ENCODE measurements around the gene MYCBPAP. TPM values are rescaled to one million over a fixed set of nuclear protein-coding genes. Genes with fewer than 3 reads are reported as not detected.

MYCBPAP gene
- total and polyA plus RNA-seq, 3 donors from 2014 or later, result 75.9 to 315 (median 91.7) TPM

DNA sequence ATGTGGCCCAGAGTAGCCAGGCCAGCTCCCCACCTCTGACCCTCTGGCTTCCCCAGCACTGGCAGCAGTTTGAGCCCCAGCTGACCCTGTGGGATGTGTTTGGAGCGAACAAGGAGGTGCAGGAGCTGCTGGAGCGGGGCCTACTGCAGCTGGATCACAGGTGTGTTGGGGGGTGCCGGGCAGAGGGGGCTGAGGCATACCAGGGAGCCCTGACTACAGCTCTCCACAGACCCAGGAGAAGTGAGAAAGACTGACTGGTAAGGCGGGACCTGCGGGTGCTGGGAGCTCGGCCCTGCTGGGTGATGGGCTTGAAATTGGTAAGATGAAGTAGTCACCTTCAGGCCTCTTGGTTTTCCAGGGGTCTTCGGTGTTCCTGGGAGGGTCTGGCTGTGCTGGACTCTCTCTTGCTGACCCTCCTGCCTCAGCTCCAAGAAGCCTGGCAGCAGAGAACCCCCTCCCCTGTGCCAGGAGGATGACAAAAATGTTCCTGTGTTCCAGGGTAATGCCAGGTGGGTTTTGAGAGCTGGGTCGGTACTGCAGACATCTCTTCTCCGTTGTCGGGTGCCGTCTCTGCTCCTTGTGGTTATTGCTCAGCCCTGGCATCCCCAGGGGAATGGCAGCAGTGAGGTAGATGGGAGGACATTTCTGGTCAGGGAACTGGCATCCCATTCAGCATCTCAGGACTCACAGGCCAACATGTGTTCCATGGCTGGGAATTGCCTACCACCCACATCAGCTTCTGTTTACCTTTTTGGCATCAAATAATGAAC lies 23.7 kb upstream of the MYCBPAP start:
- 95 to 98% methylated on average over 8 to 11 of the region's 11 CpGs for WGBS, 2 donors
- TF ChIP-seq, protein P1, sequence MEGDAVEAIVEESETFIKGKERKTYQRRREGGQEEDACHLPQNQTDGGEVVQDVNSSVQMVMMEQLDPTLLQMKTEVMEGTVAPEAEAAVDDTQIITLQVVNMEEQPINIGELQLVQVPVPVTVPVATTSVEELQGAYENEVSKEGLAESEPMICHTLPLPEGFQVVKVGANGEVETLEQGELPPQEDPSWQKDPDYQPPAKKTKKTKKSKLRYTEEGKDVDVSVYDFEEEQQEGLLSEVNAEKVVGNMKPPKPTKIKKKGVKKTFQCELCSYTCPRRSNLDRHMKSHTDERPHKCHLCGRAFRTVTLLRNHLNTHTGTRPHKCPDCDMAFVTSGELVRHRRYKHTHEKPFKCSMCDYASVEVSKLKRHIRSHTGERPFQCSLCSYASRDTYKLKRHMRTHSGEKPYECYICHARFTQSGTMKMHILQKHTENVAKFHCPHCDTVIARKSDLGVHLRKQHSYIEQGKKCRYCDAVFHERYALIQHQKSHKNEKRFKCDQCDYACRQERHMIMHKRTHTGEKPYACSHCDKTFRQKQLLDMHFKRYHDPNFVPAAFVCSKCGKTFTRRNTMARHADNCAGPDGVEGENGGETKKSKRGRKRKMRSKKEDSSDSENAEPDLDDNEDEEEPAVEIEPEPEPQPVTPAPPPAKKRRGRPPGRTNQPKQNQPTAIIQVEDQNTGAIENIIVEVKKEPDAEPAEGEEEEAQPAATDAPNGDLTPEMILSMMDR (IDR thresholded peaks at IDR 0.05), result no peak
- TF ChIP-seq POLR2A (IDR thresholded peaks at IDR 0.05), result no peak
- Histone ChIP-seq H3K4me3 (no peak overlapping the region), H3K9me3 (no peaks in the 10 kb centered on the region), H3K27me3 (no peaks in the 10 kb centered on the region), H3K4me1 (peaks cover 11% of the 10 kb centered on the region), H3K36me3 (ENCODE audit: low read depth, missing control alignments) (no peaks in the 10 kb centered on the region), H3K27ac (no peak overlapping the region)
- DNase-seq, result no peak
- intact Hi-C loops (cut with DNase I; ENCODE audit: low total_unique reads), result loop anchor here (5.0 to 10.0 kb wide), 2 partner anchors 58 to 140 kb away; no protein-coding TSS in a partner anchor

DNA sequence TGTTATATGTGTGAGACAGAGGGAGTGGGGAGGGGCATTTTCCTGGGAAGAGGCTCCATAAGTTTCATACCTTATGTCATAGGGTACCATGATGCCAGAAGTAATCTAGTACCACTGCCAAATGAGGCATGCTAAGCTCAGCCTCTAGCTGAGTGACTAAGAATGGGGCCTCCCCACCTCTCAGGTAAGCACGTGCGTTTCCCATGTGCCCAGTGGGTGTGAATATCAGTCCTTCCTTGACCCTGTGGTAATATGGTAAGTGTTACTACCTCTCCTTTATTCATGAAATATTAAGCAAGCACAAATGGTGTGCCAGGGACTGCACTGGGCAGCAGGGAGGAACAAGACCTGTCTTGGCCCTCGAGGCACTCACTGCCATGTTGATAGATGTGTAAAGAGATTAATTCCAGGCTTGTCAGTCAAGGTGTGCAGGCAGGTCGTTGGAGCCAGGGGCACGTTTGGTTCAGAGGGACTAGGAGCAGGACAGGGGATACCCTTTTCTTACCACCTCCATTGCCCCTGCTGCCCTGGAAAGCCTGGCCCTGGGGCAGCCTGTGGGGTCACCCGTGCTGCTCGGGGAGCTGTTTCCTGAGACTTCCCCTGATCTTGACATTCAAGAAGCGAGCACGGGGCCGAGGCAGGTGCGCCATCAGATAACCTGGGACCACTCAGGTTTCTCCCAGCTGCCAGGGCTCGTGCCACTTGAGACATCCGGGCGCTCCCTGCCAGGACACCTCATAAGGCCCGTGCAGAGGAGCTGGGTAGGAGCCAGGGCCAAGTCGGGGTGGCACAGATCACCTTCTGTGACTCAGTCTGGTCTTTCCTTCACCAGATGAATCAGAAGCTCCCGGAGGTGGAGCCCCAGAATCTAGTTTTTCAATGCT lies 20.8 kb upstream of the MYCBPAP start:
- DNase-seq, result no peak
- H3K4me1 ChIP-seq, result peaks cover 4% of the 10 kb centered on the region
- 87 to 95% methylated on average over 9 to 14 of the region's 17 CpGs for WGBS, 2 donors
- H3K9me3 ChIP-seq, result no peaks in the 10 kb centered on the region
- intact Hi-C loops (cut with DNase I; ENCODE audit: low total_unique reads), result loop anchor here (10.0 kb wide), 1 partner anchor 137 kb away; no protein-coding TSS in a partner anchor
- H3K36me3 ChIP-seq (ENCODE audit: low read depth, missing control alignments), result no peaks in the 10 kb centered on the region
- TF ChIP-seq, protein P1 (IDR thresholded peaks at IDR 0.05), result no peak
- TF ChIP-seq POLR2A (IDR thresholded peaks at IDR 0.05), result no peak
- H3K27me3 ChIP-seq, result no peaks in the 10 kb centered on the region
- H3K27ac ChIP-seq, result no peak overlapping the region
- no peak overlapping the region for H3K4me3 ChIP-seq

DNA sequence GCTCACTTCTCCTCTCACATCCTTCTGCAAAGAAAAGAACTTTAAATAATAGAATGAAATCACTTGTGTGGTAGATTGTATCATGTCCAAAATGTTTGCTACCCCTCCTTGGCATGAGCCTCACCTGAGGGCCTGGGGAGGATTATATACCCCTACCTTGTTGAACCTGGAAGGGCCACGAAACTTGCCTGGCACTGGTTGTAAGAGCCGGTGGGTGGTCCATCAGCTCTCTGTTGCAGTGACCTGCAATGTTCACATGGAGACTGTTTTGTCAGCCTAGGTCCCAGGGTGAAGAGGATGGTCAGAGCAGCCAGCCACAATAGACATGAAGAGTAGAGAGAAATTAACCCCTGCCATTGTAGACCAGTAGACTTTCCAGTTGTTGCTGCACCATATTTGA lies 19.4 kb upstream of the MYCBPAP start:
- TF ChIP-seq POLR2A (IDR thresholded peaks at IDR 0.05), result no peak
- TF ChIP-seq, protein P1 (IDR thresholded peaks at IDR 0.05), result no peak
- no peaks in the 10 kb centered on the region for H3K4me1 ChIP-seq
- WGBS, 2 donors, result 77 to 94% methylated on average over 2 of the region's 2 CpGs
- no peaks in the 10 kb centered on the region for H3K9me3 ChIP-seq
- intact Hi-C loops (cut with DNase I; ENCODE audit: low total_unique reads), result loop anchor here (10.0 kb wide), 1 partner anchor 136 kb away; no protein-coding TSS in a partner anchor
- H3K27me3 ChIP-seq, result no peaks in the 10 kb centered on the region
- H3K4me3 ChIP-seq, result no peak overlapping the region
- DNase-seq, result no peak
- no peak overlapping the region for H3K27ac ChIP-seq
- H3K36me3 ChIP-seq (ENCODE audit: low read depth, missing control alignments), result no peaks in the 10 kb centered on the region

DNA sequence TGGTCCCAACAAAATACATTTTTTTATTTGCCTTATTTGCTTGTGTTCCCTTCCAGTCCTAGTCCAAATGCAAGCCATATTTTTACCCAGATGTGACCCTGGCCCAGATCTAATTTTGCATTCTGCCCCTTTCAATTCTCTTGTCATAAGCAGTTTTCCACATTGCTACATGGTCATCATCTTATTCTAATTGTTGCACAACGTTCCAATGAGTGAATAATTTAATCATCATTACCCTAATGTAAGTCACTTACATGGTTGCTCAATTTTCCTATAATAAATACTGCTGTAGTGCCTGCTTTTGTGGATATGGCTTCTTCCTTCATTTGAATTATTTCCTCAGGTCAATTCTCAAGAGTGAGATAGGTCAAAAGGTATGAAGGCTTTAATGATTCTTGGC lies 16.7 kb upstream of the MYCBPAP start:
- H3K36me3 ChIP-seq (ENCODE audit: low read depth, missing control alignments), result no peaks in the 10 kb centered on the region
- no peak for DNase-seq
- H3K9me3 ChIP-seq, result no peaks in the 10 kb centered on the region
- H3K4me3 ChIP-seq, result no peak overlapping the region
- WGBS, 2 donors, result 52 to 70% methylated on average over 1 of the region's 1 CpG
- no peak overlapping the region for H3K27ac ChIP-seq
- H3K27me3 ChIP-seq, result no peaks in the 10 kb centered on the region
- TF ChIP-seq POLR2A (IDR thresholded peaks at IDR 0.05), result no peak
- TF ChIP-seq, protein P1 (IDR thresholded peaks at IDR 0.05), result no peak
- intact Hi-C loops (cut with DNase I; ENCODE audit: low total_unique reads), result no loop called here
- H3K4me1 ChIP-seq, result no peaks in the 10 kb centered on the region

All from testis (tissue), 3 donors.